Astrocyte (in vitro differentiated cells and primary cell): ENCODE measurements around the gene ZMYND8.

ENCODE experiments used
- EZH2 ChIP-seq: IDR thresholded peaks from 2 replicates; pipeline ENCODE4 v1.6.1; 2012; ENCODE audit warnings: mild to moderate bottlenecking, low read length, inconsistent platforms; ENCODE audit not compliant: insufficient read depth
- TF ChIP-seq, protein P1 (sequence below): IDR thresholded peaks from 2 replicates; pipeline ENCODE4 v1.5.1; 2011; ENCODE audit warnings: low read depth, mild to moderate bottlenecking, inconsistent platforms, low read length, moderate library complexity; ENCODE audit not compliant: insufficient read depth

DNA sequence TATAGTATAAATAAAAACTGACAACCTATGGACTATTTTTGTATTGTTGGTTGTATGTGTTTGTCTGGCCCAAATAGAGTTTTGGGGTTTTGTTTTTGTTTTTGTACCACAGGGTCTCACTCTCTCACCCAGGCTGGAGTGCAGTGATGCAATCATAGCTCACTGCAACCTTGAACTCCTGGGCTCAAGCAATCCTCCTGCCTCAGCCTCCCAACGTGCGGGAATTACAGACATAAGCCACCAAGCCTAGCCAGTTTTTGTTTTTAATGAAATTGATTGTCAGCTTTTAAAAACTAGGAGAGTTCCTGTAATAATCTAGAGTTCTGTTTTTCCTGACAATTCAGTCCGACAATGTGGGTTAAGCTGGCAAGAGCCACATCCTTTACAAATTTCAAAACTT is 98.7 kb downstream of the ZMYND8 start:
- TF ChIP-seq, protein P1, sequence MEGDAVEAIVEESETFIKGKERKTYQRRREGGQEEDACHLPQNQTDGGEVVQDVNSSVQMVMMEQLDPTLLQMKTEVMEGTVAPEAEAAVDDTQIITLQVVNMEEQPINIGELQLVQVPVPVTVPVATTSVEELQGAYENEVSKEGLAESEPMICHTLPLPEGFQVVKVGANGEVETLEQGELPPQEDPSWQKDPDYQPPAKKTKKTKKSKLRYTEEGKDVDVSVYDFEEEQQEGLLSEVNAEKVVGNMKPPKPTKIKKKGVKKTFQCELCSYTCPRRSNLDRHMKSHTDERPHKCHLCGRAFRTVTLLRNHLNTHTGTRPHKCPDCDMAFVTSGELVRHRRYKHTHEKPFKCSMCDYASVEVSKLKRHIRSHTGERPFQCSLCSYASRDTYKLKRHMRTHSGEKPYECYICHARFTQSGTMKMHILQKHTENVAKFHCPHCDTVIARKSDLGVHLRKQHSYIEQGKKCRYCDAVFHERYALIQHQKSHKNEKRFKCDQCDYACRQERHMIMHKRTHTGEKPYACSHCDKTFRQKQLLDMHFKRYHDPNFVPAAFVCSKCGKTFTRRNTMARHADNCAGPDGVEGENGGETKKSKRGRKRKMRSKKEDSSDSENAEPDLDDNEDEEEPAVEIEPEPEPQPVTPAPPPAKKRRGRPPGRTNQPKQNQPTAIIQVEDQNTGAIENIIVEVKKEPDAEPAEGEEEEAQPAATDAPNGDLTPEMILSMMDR, result no peak
- no peak for TF ChIP-seq EZH2
